ENCODE data around the gene NOSTRIN. TPM values are rescaled to one million over a fixed set of nuclear protein-coding genes. Genes with fewer than 3 reads are reported as not detected.

Gene NOSTRIN
- total RNA-seq, 1 experiment from 2014 or later = 0.68 TPM

- Histone ChIP-seq H3K9me3 (ENCODE audit: insufficient read depth, low read depth) (no peaks in the 10 kb centered on the region), H3K4me1 (replicated peaks; ENCODE audit: insufficient read depth) (no peaks in the 10 kb centered on the region), H3K79me2 (ENCODE audit: low read depth) (no peaks in the 10 kb centered on the region), H3K4me3 (no peak overlapping the region), H4K20me1 (ENCODE audit: insufficient read depth) (no peaks in the 10 kb centered on the region), H3K9me2 (ENCODE audit: insufficient read depth) (no peaks in the 10 kb centered on the region), H3K27ac (no peak overlapping the region), H2AFZ (no peak overlapping the region), H3F3A (ENCODE audit: insufficient read depth, low read depth) (no peaks in the 10 kb centered on the region), H3K27me3 (ENCODE audit: insufficient read depth, low read depth) (no peaks in the 10 kb centered on the region), H3K4me2 (no peak overlapping the region), H3K36me3 (ENCODE audit: low read depth) (no peaks in the 10 kb centered on the region)
- ChIA-PET CTCF (no interaction called here), POLR2A (ENCODE audit: unreplicated experiment) (no interaction called here)
- intact Hi-C loops (cut with micrococcal nuclease; ENCODE audit: unreplicated experiment) = no loop called here
- TF ChIP-seq CTCF (conservative IDR thresholded peaks at IDR 0.05) (no peak), EZH2 (IDR thresholded peaks at IDR 0.05; ENCODE audit: low read depth) (no peak)
- BruUV-seq (replicated peaks) = no TSS peak
- DNase-seq = no peak
These were observed 39.0 kb downstream of the NOSTRIN start for GRCh38 chr2:168841445-168841844.

GRCh38 chr2:168843253-168843652 is 40.8 kb downstream of the NOSTRIN start:
- POLR2A ChIA-PET (ENCODE audit: unreplicated experiment) = no interaction called here
- BruUV-seq (replicated peaks) = no TSS peak

GRCh38 chr2:168848225-168848624 is 45.8 kb downstream of the NOSTRIN start:
- Histone ChIP-seq H2AFZ (no peak overlapping the region), H3K4me1 (replicated peaks; ENCODE audit: insufficient read depth) (no peaks in the 10 kb centered on the region), H3K27ac (no peak overlapping the region), H4K20me1 (ENCODE audit: insufficient read depth) (no peaks in the 10 kb centered on the region), H3K4me3 (no peak overlapping the region), H3K4me2 (no peak overlapping the region), H3K9me3 (ENCODE audit: insufficient read depth, low read depth) (no peaks in the 10 kb centered on the region), H3K27me3 (ENCODE audit: insufficient read depth, low read depth) (no peaks in the 10 kb centered on the region), H3K9me2 (ENCODE audit: insufficient read depth) (no peaks in the 10 kb centered on the region), H3F3A (ENCODE audit: insufficient read depth, low read depth) (no peaks in the 10 kb centered on the region), H3K36me3 (ENCODE audit: low read depth) (no peaks in the 10 kb centered on the region), H3K79me2 (ENCODE audit: low read depth) (no peaks in the 10 kb centered on the region)
- no TSS peak for BruUV-seq (replicated peaks)
- DNase-seq = no peak
- intact Hi-C loops (cut with micrococcal nuclease; ENCODE audit: unreplicated experiment) = no loop called here
- CTCF ChIA-PET = no interaction called here
- TF ChIP-seq EZH2 (IDR thresholded peaks at IDR 0.05; ENCODE audit: low read depth) = no peak
- no peak for TF ChIP-seq CTCF (conservative IDR thresholded peaks at IDR 0.05)
- POLR2A ChIA-PET (ENCODE audit: unreplicated experiment) = no interaction called here

More at GRCh38 chr2:168843253-168843652, 40.8 kb downstream of the NOSTRIN start:
- no peak for DNase-seq
- Histone ChIP-seq H3K4me2 (no peak overlapping the region), H3K36me3 (ENCODE audit: low read depth) (no peaks in the 10 kb centered on the region), H2AFZ (no peak overlapping the region), H3K27ac (no peak overlapping the region), H3K4me1 (replicated peaks; ENCODE audit: insufficient read depth) (no peaks in the 10 kb centered on the region), H3K4me3 (no peak overlapping the region), H3K27me3 (ENCODE audit: insufficient read depth, low read depth) (no peaks in the 10 kb centered on the region), H3K9me3 (ENCODE audit: insufficient read depth, low read depth) (no peaks in the 10 kb centered on the region), H3K79me2 (ENCODE audit: low read depth) (no peaks in the 10 kb centered on the region), H3F3A (ENCODE audit: insufficient read depth, low read depth) (no peaks in the 10 kb centered on the region), H4K20me1 (ENCODE audit: insufficient read depth) (no peaks in the 10 kb centered on the region), H3K9me2 (ENCODE audit: insufficient read depth) (no peaks in the 10 kb centered on the region)
- TF ChIP-seq EZH2 (IDR thresholded peaks at IDR 0.05; ENCODE audit: low read depth) (no peak), CTCF (conservative IDR thresholded peaks at IDR 0.05) (no peak)
- intact Hi-C loops (cut with micrococcal nuclease; ENCODE audit: unreplicated experiment) = no loop called here
- CTCF ChIA-PET = no interaction called here
